AG04449 (cell line): ENCODE data around the gene CUTA.
A peak's percentile ranks its signal among the peaks of the same experiment; 100 is the strongest.

Experiments used
- CTCF ChIA-PET: fragments of 350-600 bp; formaldehyde crosslinking; extraction: SDS; loops from one replicate; lab custom pipeline; 2021; ENCODE audit warnings: antibody characterized with exemption; lab: Yijun Ruan, JAX
- POLR2A ChIA-PET: fragments of 400-600, 350-600 bp; formaldehyde crosslinking; extraction: SDS; loops from one replicate; lab custom pipeline; 2020; ENCODE audit warnings: antibody characterized with exemption, inconsistent platforms; lab: Yijun Ruan, JAX
- DNase-seq: peaks from one replicate; pipeline ENCODE4 v3.0.0-alpha.2; 2010; ENCODE audit warnings: low read depth, low spot score
- H3K4me3 ChIP-seq: 2 replicates; pipeline ENCODE4 v1.5.1; 2011; ENCODE audit warnings: low read depth, mild to moderate bottlenecking, control low read depth, low read length
- CTCF ChIP-seq: IDR thresholded peaks from one replicate; pipeline ENCODE4 v1.5.1; 2011; ENCODE audit warnings: mild to moderate bottlenecking, moderate library complexity, low read length, control low read depth, inconsistent platforms; ENCODE audit not compliant: insufficient read depth; ENCODE audit errors: missing control alignments

The CUTA gene

GRCh38 chr6:33392979-33393378, 24.9 kb downstream of the CUTA start:
- CTCF ChIA-PET: no interaction called here
- POLR2A ChIA-PET: no interaction called here
- DNase-seq: no peak
- TF ChIP-seq CTCF: no peak
- H3K4me3 ChIP-seq: peak overlapping the region; percentile 97

- CTCF ChIA-PET: no interaction called here
- peak overlapping the region; percentile 97 for H3K4me3 ChIP-seq
- no peak for TF ChIP-seq CTCF
- POLR2A ChIA-PET: no interaction called here
- DNase-seq: no peak
Measured at GRCh38 chr6:33392595-33392948, 25.3 kb downstream of the CUTA start.

GRCh38 chr6:33391922-33392594, 25.8 kb downstream of the CUTA start:
- peak overlapping the region; percentile 97 for H3K4me3 ChIP-seq
- CTCF ChIA-PET: no interaction called here
- DNase-seq: no peak
- POLR2A ChIA-PET: no interaction called here
- TF ChIP-seq CTCF: no peak

GRCh38 chr6:33391278-33391921, 26.5 kb downstream of the CUTA start, which contains the start of gene KIFC1:
Gene KIFC1 (plus strand): TSS chr6:33391823. CDS start chr6:33391986, 163 bp downstream.
- peak within 1 kb of the TSS; percentile 97 for H3K4me3 ChIP-seq
- DNase-seq: peak; percentile 99
- TF ChIP-seq CTCF: peak; percentile 98
- ChIA-PET POLR2A (no interaction called here), CTCF (interaction anchor here (0.6 to 2.3 kb wide), 44 partner anchors 10 to 765 kb away, joined by 3 to 48 read pairs (median 6); partner anchors contain the start of genes BAK1, CUTA, PHF1 and ZBTB22)

GRCh38 chr6:33390767-33391277, 27.1 kb downstream of the CUTA start:
- ChIA-PET POLR2A (no interaction called here), CTCF (interaction anchor here (0.6 to 2.3 kb wide), 44 partner anchors 10 to 765 kb away, joined by 3 to 48 read pairs (median 6); partner anchors contain the start of genes BAK1, CUTA, PHF1 and ZBTB22)
- no peak for TF ChIP-seq CTCF
- DNase-seq: no peak
- H3K4me3 ChIP-seq: peak overlapping the region; percentile 29

- POLR2A ChIA-PET: no interaction called here
- H3K4me3 ChIP-seq: no peak overlapping the region
- no peak for DNase-seq
- no peak for TF ChIP-seq CTCF
- CTCF ChIA-PET: interaction anchor here (0.8 to 2.3 kb wide), 26 partner anchors 9 to 766 kb away, joined by 3 to 48 read pairs (median 6); partner anchors contain the start of genes BAK1, CUTA and ZBTB22
Measured at GRCh38 chr6:33390173-33390572, 27.7 kb downstream of the CUTA start.
